Thoracic aorta (tissue), 2 donors: ENCODE data around the gene RIN1. TPM values are rescaled to one million over a fixed set of nuclear protein-coding genes. Genes with fewer than 3 reads are reported as not detected.
"Not testable (repeated sequence)": the region's sequence is repeated elsewhere in the genome, so short reads cannot be mapped to it uniquely, and the experiment has no call there.

Experiments used
- ATAC-seq: fragments of 150-250 bp; one replicate; pipeline ENCODE4 v1.8.0; 2017; ENCODE audit warnings: low read depth; ENCODE audit not compliant: insufficient number of reproducible peaks, low FRiP score
- DNase-seq: peaks from one replicate; pipeline ENCODE4 v3.0.0-alpha.2; 2020; ENCODE audit warnings: low spot score
- H3K27ac ChIP-seq, 2 donors: fragments of 200-600 bp; sonication (generic); 1 replicate in 1 of 2; 2 replicates in 1 of 2; pipeline ENCODE4 v1.5.1; 2016; ENCODE audit warnings: mild to moderate bottlenecking in 2 of 2, moderate library complexity in 2 of 2
- H3K27me3 ChIP-seq: fragments of 200-600 bp; sonication (generic); replicated peaks from 2 replicates; pipeline ENCODE4 v1.6.0; 2016; ENCODE audit warnings: mild to moderate bottlenecking; ENCODE audit not compliant: insufficient read depth
- H3K36me3 ChIP-seq: fragments of 200-600 bp; sonication (generic); one replicate; pipeline ENCODE4 v1.5.1; 2016
- H3K4me1 ChIP-seq, 2 donors: fragments of 200-600 bp; sonication (generic); 1 replicate in 1 of 2; 2 replicates in 1 of 2; pipeline versions ENCODE4 v1.5.1 to v1.6.0; 2016; ENCODE audit warnings: low read depth in 2 of 2, mild to moderate bottlenecking in 1 of 2; ENCODE audit not compliant: control insufficient read depth in 1 of 2
- H3K4me3 ChIP-seq: fragments of 200-600 bp; sonication (generic); 2 replicates; pipeline ENCODE4 v1.5.1; 2016; ENCODE audit warnings: mild to moderate bottlenecking
- H3K9me3 ChIP-seq: fragments of 200-600 bp; sonication (generic); 2 replicates; pipeline ENCODE4 v1.5.1; 2016
- CTCF ChIP-seq: fragments of 200-600 bp; sonication (generic); IDR thresholded peaks from one replicate; pipeline ENCODE4 v1.5.1; 2019; ENCODE audit warnings: antibody characterized with exemption
- total RNA-seq, 2 donors: library from RNA; depleted of rRNA; stranded (reverse); fragments of >200 nt; gene quantifications; one replicate each; pipeline versions ENCODE4 v1.1.0 to v1.2.3, GENCODE V29; 2016

The RIN1 gene
- total RNA-seq, 2 donors from 2014 or later, result 7.7 to 7.8 TPM

GRCh38 chr11:66312549-66313320 lies 23.5 kb downstream of the RIN1 start:
- peaks cover 5% of the 10 kb centered on the region for H3K27me3 ChIP-seq
- peak overlapping the region; percentile 77 to 79 for H3K27ac ChIP-seq
- H3K36me3 ChIP-seq, result no peaks in the 10 kb centered on the region
- H3K4me3 ChIP-seq, result peak overlapping the region; percentile 78
- DNase-seq (peak; percentile 94), ATAC-seq (peak; percentile 72)
- TF ChIP-seq CTCF, result no peak
- no peaks in the 10 kb centered on the region for H3K9me3 ChIP-seq
- H3K4me1 ChIP-seq, result peaks cover 10 to 32% of the 10 kb centered on the region in 2 donors

GRCh38 chr11:66311965-66312548 lies 24.2 kb downstream of the RIN1 start:
- peaks cover 6 to 25% of the 10 kb centered on the region in 2 donors for H3K4me1 ChIP-seq
- ATAC-seq (peak; percentile 53), DNase-seq (peak; percentile 70)
- peak overlapping the region; percentile 77 to 79 for H3K27ac ChIP-seq
- TF ChIP-seq CTCF, result no peak
- no peaks in the 10 kb centered on the region for H3K36me3 ChIP-seq
- peak overlapping the region; percentile 78 for H3K4me3 ChIP-seq
- H3K27me3 ChIP-seq, result peaks cover 5% of the 10 kb centered on the region
- H3K9me3 ChIP-seq, result no peaks in the 10 kb centered on the region

GRCh38 chr11:66311470-66311964 lies 24.7 kb downstream of the RIN1 start:
- H3K4me3 ChIP-seq, result peak overlapping the region; percentile 78
- H3K27ac ChIP-seq, result peak overlapping the region; percentile 77 to 79
- TF ChIP-seq CTCF, result peak; percentile 78
- no peaks in the 10 kb centered on the region for H3K36me3 ChIP-seq
- peaks cover 5% of the 10 kb centered on the region for H3K27me3 ChIP-seq
- ATAC-seq (no peak), DNase-seq (no peak)
- peaks cover 3 to 22% of the 10 kb centered on the region in 2 donors for H3K4me1 ChIP-seq
- H3K9me3 ChIP-seq, result no peaks in the 10 kb centered on the region

- not testable (repeated sequence) for H3K9me3 ChIP-seq, H3K4me3 ChIP-seq, ATAC-seq, H3K36me3 ChIP-seq, DNase-seq, H3K27me3 ChIP-seq, H3K27ac ChIP-seq
- H3K4me1 ChIP-seq, result peaks cover 0 to 16% of the 10 kb centered on the region in 2 donors
These were observed 25.3 kb downstream of the RIN1 start for GRCh38 chr11:66310803-66311440.

GRCh38 chr11:66310324-66310723 lies 25.9 kb downstream of the RIN1 start:
- no peak overlapping the region for H3K4me3 ChIP-seq
- H3K27ac ChIP-seq, result no peak overlapping the region
- no peak for TF ChIP-seq CTCF
- no peaks in the 10 kb centered on the region for H3K36me3 ChIP-seq
- DNase-seq (no peak), ATAC-seq (no peak)
- peaks cover 0 to 10% of the 10 kb centered on the region in 2 donors for H3K4me1 ChIP-seq
- H3K9me3 ChIP-seq, result no peaks in the 10 kb centered on the region
- H3K27me3 ChIP-seq, result peaks cover 5% of the 10 kb centered on the region
